PC-9 (cell line): ENCODE measurements around the gene INPP5F. TPM values are rescaled to one million over a fixed set of nuclear protein-coding genes. Genes with fewer than 3 reads are reported as not detected.

ENCODE experiments used
- BruUV-seq: library from RNA; stranded (reverse); fragments of 400-500 nt; replicated peaks from 2 replicates; lab custom pipeline; 2021; lab: Mats Ljungman, UMichigan
- CTCF ChIA-PET: fragments of 300-600 bp; sonication (Branson Sonifier 250); formaldehyde crosslinking; loops from one replicate; lab custom pipeline; 2022; ENCODE audit warnings: antibody characterized with exemption; lab: Charles Lee
- POLR2A ChIA-PET: fragments of 300-600 bp; sonication (Branson Sonifier 250); formaldehyde crosslinking; loops from one replicate; lab custom pipeline; 2022; ENCODE audit warnings: antibody characterized with exemption; ENCODE audit not compliant: unreplicated experiment; lab: Charles Lee
- DNase-seq, 2 experiments: peaks; one replicate each; pipeline versions ENCODE4 v3.0.0 to v3.0.0-alpha.2; 2015 to 2022; ENCODE audit warnings: mixed read lengths in 1 of 2
- H2AFZ ChIP-seq: fragments of 200-600 bp; sonication (generic); 2 replicates; pipeline ENCODE4 v1.8.1; 2017; ENCODE audit warnings: antibody characterized with exemption
- H3F3A ChIP-seq: fragments of 200-600 bp; sonication (generic); 2 replicates; pipeline ENCODE4 v1.8.1; 2017; ENCODE audit warnings: antibody characterized with exemption, mild to moderate bottlenecking, low read depth; ENCODE audit not compliant: insufficient read depth
- H3K27ac ChIP-seq: fragments of 200-600 bp; sonication (generic); 2 replicates; pipeline ENCODE4 v1.6.1; 2016; ENCODE audit warnings: mixed run types
- H3K27me3 ChIP-seq: fragments of 200-600 bp; sonication (generic); 2 replicates; pipeline ENCODE4 v1.6.1; 2016; ENCODE audit warnings: low read depth, mixed run types; ENCODE audit not compliant: insufficient read depth
- H3K36me3 ChIP-seq: fragments of 200-600 bp; sonication (generic); 2 replicates; pipeline ENCODE4 v1.6.1; 2016; ENCODE audit warnings: low read depth, mixed run types
- H3K4me1 ChIP-seq: fragments of 200-600 bp; sonication (generic); replicated peaks from 2 replicates; pipeline ENCODE4 v1.6.1; 2016; ENCODE audit warnings: mixed run types; ENCODE audit not compliant: insufficient read depth
- H3K4me2 ChIP-seq: fragments of 200-600 bp; sonication (generic); 2 replicates; pipeline ENCODE4 v1.6.1; 2017; ENCODE audit warnings: mixed run types
- H3K4me3 ChIP-seq: fragments of 200-600 bp; sonication (generic); 2 replicates; pipeline ENCODE4 v1.6.1; 2016; ENCODE audit warnings: mixed run types
- H3K79me2 ChIP-seq: fragments of 200-600 bp; sonication (generic); 2 replicates; pipeline ENCODE4 v1.6.1; 2017; ENCODE audit warnings: low read depth, mixed run types
- H3K9me2 ChIP-seq: fragments of 200-600 bp; sonication (generic); 2 replicates; pipeline ENCODE4 v1.8.1; 2017; ENCODE audit warnings: mild to moderate bottlenecking; ENCODE audit not compliant: insufficient read depth
- H3K9me3 ChIP-seq: fragments of 200-600 bp; sonication (generic); 2 replicates; pipeline ENCODE4 v1.8.1; 2016; ENCODE audit warnings: low read depth; ENCODE audit not compliant: insufficient read depth
- H4K20me1 ChIP-seq: fragments of 200-600 bp; sonication (generic); 2 replicates; pipeline ENCODE4 v1.8.1; 2017; ENCODE audit not compliant: insufficient read depth
- CTCF ChIP-seq: fragments of 200-600 bp; sonication (generic); conservative IDR thresholded peaks from 2 replicates; pipeline ENCODE4 v1.6.1; 2017; ENCODE audit warnings: mixed run types, antibody characterized with exemption, mild to moderate bottlenecking, moderate library complexity
- EZH2 ChIP-seq: fragments of 200-600 bp; sonication (generic); IDR thresholded peaks from 2 replicates; pipeline ENCODE4 v1.8.0; 2017; ENCODE audit warnings: antibody characterized with exemption, low read depth
- intact Hi-C: fragments of 100-400 bp; cut with micrococcal nuclease; formaldehyde crosslinking; loops from one replicate; pipeline ENCODE4 v1.10.0; 2022; ENCODE audit not compliant: unreplicated experiment
- total RNA-seq: library from RNA; stranded (reverse); gene quantifications from 2 replicates; pipeline ENCODE4 v1.2.3, GENCODE V29; 2021

Gene INPP5F
- total RNA-seq, 1 experiment from 2014 or later, result 11.4 TPM

GRCh38 chr10:119831656-119832055 lies 105.8 kb downstream of the INPP5F start:
- Histone ChIP-seq H3K4me1 (no peaks in the 10 kb centered on the region), H3K4me2 (no peak overlapping the region), H2AFZ (no peak overlapping the region), H3K79me2 (no peaks in the 10 kb centered on the region), H3K27ac (no peak overlapping the region), H3F3A (no peaks in the 10 kb centered on the region), H3K9me3 (no peaks in the 10 kb centered on the region), H3K4me3 (no peak overlapping the region), H3K36me3 (peaks cover 4% of the 10 kb centered on the region; the same call in 1 of the 2 replicates), H3K9me2 (no peaks in the 10 kb centered on the region), H3K27me3 (no peaks in the 10 kb centered on the region), H4K20me1 (no peaks in the 10 kb centered on the region)
- TF ChIP-seq EZH2 (no peak), CTCF (no peak)
- DNase-seq, result no peak
- ChIA-PET CTCF (no interaction called here), POLR2A (no interaction called here)
- no TSS peak for BruUV-seq
- intact Hi-C loops, result no loop called here

GRCh38 chr10:119832951-119833350 lies 107.1 kb downstream of the INPP5F start:
- Histone ChIP-seq H3K27me3 (no peaks in the 10 kb centered on the region), H4K20me1 (no peaks in the 10 kb centered on the region), H3K9me3 (no peaks in the 10 kb centered on the region), H3K36me3 (peaks cover 4% of the 10 kb centered on the region; the same call in 1 of the 2 replicates), H3K27ac (no peak overlapping the region), H3F3A (no peaks in the 10 kb centered on the region), H3K4me3 (no peak overlapping the region), H2AFZ (no peak overlapping the region), H3K4me2 (no peak overlapping the region), H3K4me1 (no peaks in the 10 kb centered on the region), H3K9me2 (no peaks in the 10 kb centered on the region), H3K79me2 (no peaks in the 10 kb centered on the region)
- CTCF ChIA-PET, result no interaction called here
- no peak for DNase-seq
- TF ChIP-seq CTCF (no peak), EZH2 (no peak)
- POLR2A ChIA-PET, result no interaction called here
- intact Hi-C loops, result no loop called here
- BruUV-seq, result no TSS peak

DNA sequence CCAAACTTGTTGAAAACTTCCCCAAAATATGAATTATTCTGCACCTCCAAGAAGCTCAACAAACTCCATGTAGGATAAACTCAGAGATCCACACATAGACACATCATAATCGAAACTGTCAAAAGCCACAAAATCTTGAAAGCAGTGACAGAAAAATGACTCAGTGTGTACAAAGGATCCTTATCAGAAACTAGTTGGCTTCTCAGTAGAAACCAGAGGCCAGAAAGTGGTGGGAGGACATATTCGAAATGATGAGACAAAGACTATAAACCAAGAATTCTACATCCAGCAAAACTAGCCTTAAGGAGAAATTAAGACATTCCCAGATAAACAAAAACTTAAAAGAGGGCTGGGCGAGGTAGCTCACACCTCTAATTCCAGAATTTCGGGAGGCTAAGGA lies 108.3 kb downstream of the INPP5F start:
- Histone ChIP-seq H3K27ac (peak overlapping the region; percentile 47), H4K20me1 (no peaks in the 10 kb centered on the region), H3K79me2 (no peaks in the 10 kb centered on the region), H3K4me2 (no peak overlapping the region), H2AFZ (no peak overlapping the region), H3K9me3 (no peaks in the 10 kb centered on the region), H3K27me3 (no peaks in the 10 kb centered on the region), H3K9me2 (no peaks in the 10 kb centered on the region), H3K36me3 (peaks cover 4% of the 10 kb centered on the region; the same call in 1 of the 2 replicates), H3K4me3 (no peak overlapping the region), H3F3A (no peaks in the 10 kb centered on the region), H3K4me1 (no peaks in the 10 kb centered on the region)
- peak in 1 of 2 experiments; percentile 39 for DNase-seq
- TF ChIP-seq EZH2 (no peak), CTCF (no peak)
- ChIA-PET CTCF (no interaction called here), POLR2A (no interaction called here)
- intact Hi-C loops, result no loop called here
- no TSS peak for BruUV-seq
